DND-41 (cell line): ENCODE results near the gene ZNF18.

Source experiments
- ATAC-seq: fragments of 200-7000 bp; cut with Tn5 transposase; 3 replicates; pipeline ENCODE4 v1.9.1; 2021; ENCODE audit warnings: low read depth; ENCODE audit not compliant: insufficient read depth
- DNase-seq: peaks from one replicate; pipeline ENCODE4 v3.0.0-alpha.2; 2020
- H2AFZ ChIP-seq: 2 replicates; pipeline ENCODE4 v1.6.0; 2012; ENCODE audit warnings: low read depth, low read length
- H3K27ac ChIP-seq: 2 replicates; pipeline ENCODE4 v1.5.1; 2012; ENCODE audit warnings: low read length, inconsistent platforms
- H3K27me3 ChIP-seq: fragments of 200-600 bp; sonication (generic); 2 replicates; pipeline ENCODE4 v1.6.0; 2012; ENCODE audit warnings: low read length, mild to moderate bottlenecking, inconsistent platforms; ENCODE audit not compliant: insufficient read depth, poor library complexity
- H3K36me3 ChIP-seq: 2 replicates; pipeline ENCODE4 v1.5.1; 2012; ENCODE audit warnings: low read length, inconsistent platforms; ENCODE audit not compliant: insufficient read depth
- H3K4me1 ChIP-seq: 2 replicates; pipeline ENCODE4 v1.5.1; 2012; ENCODE audit warnings: mild to moderate bottlenecking, low read length; ENCODE audit not compliant: insufficient read depth
- H3K4me2 ChIP-seq: 2 replicates; pipeline ENCODE4 v1.6.0; 2012; ENCODE audit warnings: mild to moderate bottlenecking, moderate library complexity, low read length, inconsistent platforms; ENCODE audit not compliant: insufficient read depth
- H3K4me3 ChIP-seq, 2 experiments: fragments of 200-600 bp in 1 of 2; shearing (Covaris generic) in 1 of 2; 2 replicates each; pipeline ENCODE4 v1.5.1; 2012 to 2016; ENCODE audit warnings: inconsistent platforms in 2 of 2, low read length in 2 of 2, mild to moderate bottlenecking in 2 of 2, low read depth in 1 of 2, moderate library complexity in 1 of 2
- H3K79me2 ChIP-seq: 2 replicates; pipeline ENCODE4 v1.6.0; 2012; ENCODE audit warnings: low read length, inconsistent platforms; ENCODE audit not compliant: insufficient read depth
- H3K9ac ChIP-seq: 2 replicates; pipeline ENCODE4 v1.6.0; 2012; ENCODE audit warnings: low read depth, mild to moderate bottlenecking, inconsistent platforms, low read length, moderate library complexity
- H3K9me3 ChIP-seq: 2 replicates; pipeline ENCODE4 v1.5.1; 2012; ENCODE audit warnings: low read length, moderate library complexity, mild to moderate bottlenecking, inconsistent platforms; ENCODE audit not compliant: insufficient read depth, severe bottlenecking
- H4K20me1 ChIP-seq: 2 replicates; pipeline ENCODE4 v1.6.0; 2012; ENCODE audit warnings: low read length; ENCODE audit not compliant: insufficient read depth
- EZH2 ChIP-seq: IDR thresholded peaks from 3 replicates; pipeline ENCODE4 v1.6.1; 2012; ENCODE audit warnings: borderline replicate concordance, low read depth, mild to moderate bottlenecking, moderate library complexity, low read length, inconsistent platforms; ENCODE audit not compliant: severe bottlenecking
- TF ChIP-seq, protein P1 (sequence below): IDR thresholded peaks from 2 replicates; pipeline ENCODE4 v1.5.1; 2012; ENCODE audit warnings: borderline replicate concordance, low read length, moderate library complexity, mild to moderate bottlenecking; ENCODE audit not compliant: poor library complexity, severe bottlenecking; ENCODE audit errors: extremely low read depth

Gene ZNF18

GRCh38 chr17:12041312-12041711 is 44.0 kb upstream of the ZNF18 start:
- no peak for DNase-seq
- Histone ChIP-seq H3K79me2 (peaks cover 79% of the 10 kb centered on the region), H3K9ac (no peak overlapping the region)

GRCh38 chr17:12040478-12040877 is 43.2 kb upstream of the ZNF18 start:
- Histone ChIP-seq H3K27me3 (no peaks in the 10 kb centered on the region), H3K27ac (no peak overlapping the region), H3K9me3 (no peaks in the 10 kb centered on the region), H3K4me1 (no peaks in the 10 kb centered on the region), H2AFZ (no peak overlapping the region), H3K79me2 (peaks cover 75% of the 10 kb centered on the region), H3K9ac (no peak overlapping the region), H3K36me3 (no peaks in the 10 kb centered on the region), H3K4me2 (no peak overlapping the region), H4K20me1 (peaks cover 34% of the 10 kb centered on the region; the same call in 1 of the 2 replicates), H3K4me3 (no peak overlapping the region)
- ATAC-seq (no peak), DNase-seq (no peak)
- TF ChIP-seq, protein P1, sequence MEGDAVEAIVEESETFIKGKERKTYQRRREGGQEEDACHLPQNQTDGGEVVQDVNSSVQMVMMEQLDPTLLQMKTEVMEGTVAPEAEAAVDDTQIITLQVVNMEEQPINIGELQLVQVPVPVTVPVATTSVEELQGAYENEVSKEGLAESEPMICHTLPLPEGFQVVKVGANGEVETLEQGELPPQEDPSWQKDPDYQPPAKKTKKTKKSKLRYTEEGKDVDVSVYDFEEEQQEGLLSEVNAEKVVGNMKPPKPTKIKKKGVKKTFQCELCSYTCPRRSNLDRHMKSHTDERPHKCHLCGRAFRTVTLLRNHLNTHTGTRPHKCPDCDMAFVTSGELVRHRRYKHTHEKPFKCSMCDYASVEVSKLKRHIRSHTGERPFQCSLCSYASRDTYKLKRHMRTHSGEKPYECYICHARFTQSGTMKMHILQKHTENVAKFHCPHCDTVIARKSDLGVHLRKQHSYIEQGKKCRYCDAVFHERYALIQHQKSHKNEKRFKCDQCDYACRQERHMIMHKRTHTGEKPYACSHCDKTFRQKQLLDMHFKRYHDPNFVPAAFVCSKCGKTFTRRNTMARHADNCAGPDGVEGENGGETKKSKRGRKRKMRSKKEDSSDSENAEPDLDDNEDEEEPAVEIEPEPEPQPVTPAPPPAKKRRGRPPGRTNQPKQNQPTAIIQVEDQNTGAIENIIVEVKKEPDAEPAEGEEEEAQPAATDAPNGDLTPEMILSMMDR = no peak
- no peak for TF ChIP-seq EZH2

More at GRCh38 chr17:12041312-12041711, 44.0 kb upstream of the ZNF18 start:
- TF ChIP-seq, protein P1 = no peak
- no peak for TF ChIP-seq EZH2
- H2AFZ ChIP-seq = no peak overlapping the region
- H3K9me3 ChIP-seq = no peaks in the 10 kb centered on the region
- peaks cover 41% of the 10 kb centered on the region; the same call in 1 of the 2 replicates for H4K20me1 ChIP-seq
- H3K27ac ChIP-seq = no peak overlapping the region
- H3K36me3 ChIP-seq = no peaks in the 10 kb centered on the region
- H3K4me3 ChIP-seq = no peak overlapping the region
- no peak for ATAC-seq
- H3K4me2 ChIP-seq = no peak overlapping the region
- no peaks in the 10 kb centered on the region for H3K27me3 ChIP-seq
- no peaks in the 10 kb centered on the region for H3K4me1 ChIP-seq

- peaks cover 20% of the 10 kb centered on the region for H4K20me1 ChIP-seq
Measured at GRCh38 chr17:12037970-12038369, 40.7 kb upstream of the ZNF18 start.

More at GRCh38 chr17:12037970-12038369, 40.7 kb upstream of the ZNF18 start:
- Histone ChIP-seq H3K36me3 (no peaks in the 10 kb centered on the region), H3K79me2 (peaks cover 70% of the 10 kb centered on the region), H3K27me3 (no peaks in the 10 kb centered on the region), H3K4me1 (no peaks in the 10 kb centered on the region), H3K27ac (no peak overlapping the region), H3K9ac (no peak overlapping the region), H3K9me3 (no peaks in the 10 kb centered on the region), H2AFZ (no peak overlapping the region), H3K4me3 (no peak overlapping the region), H3K4me2 (no peak overlapping the region)
- no peak for ATAC-seq
- TF ChIP-seq, protein P1 = no peak
- no peak for TF ChIP-seq EZH2
- no peak for DNase-seq
